Thyroid gland (tissue), 4 donors: ENCODE measurements around the gene XCL2.

Source experiments
- CTCF ChIP-seq, 6 experiments: fragments of 200-600 bp in 3 of 6; fragments of 450-650 bp in 3 of 6; sonication (generic) in 3 of 6; IDR thresholded peaks; one replicate each; pipeline ENCODE4 v1.5.1; 2016 to 2019; ENCODE audit warnings: antibody characterized with exemption in 6 of 6, mild to moderate bottlenecking in 2 of 6, inconsistent platforms in 1 of 6, moderate library complexity in 1 of 6
- POLR2A ChIP-seq, 2 donors: fragments of 450-650 bp; IDR thresholded peaks; one replicate each; pipeline ENCODE4 v1.6.1; 2017; ENCODE audit warnings: antibody characterized with exemption in 2 of 2, mild to moderate bottlenecking in 2 of 2, moderate library complexity in 1 of 2

- TF ChIP-seq CTCF (IDR thresholded peaks at IDR 0.05) (no peak), POLR2A (IDR thresholded peaks at IDR 0.05) (no peak)
Observed at GRCh38 chr1:168585937-168586336, 42.1 kb upstream of the XCL2 start.
